Naive thymus-derived CD4-positive, alpha-beta T cell (primary cell): ENCODE results near the gene ARL8B. TPM values are rescaled to one million over a fixed set of nuclear protein-coding genes. Genes with fewer than 3 reads are reported as not detected.

Experiments used
- ATAC-seq: fragments of 150-1000 bp; cut with Tn5 transposase; 2 replicates; pipeline ENCODE4 v1.10.0; 2021; ENCODE audit warnings: mild to moderate bottlenecking, moderate library complexity
- CTCF ChIA-PET: fragments of 350-600 bp; sonication (Branson Sonifier 250); formaldehyde crosslinking; loops from one replicate; lab custom pipeline; 2021; ENCODE audit warnings: antibody characterized with exemption; lab: Charles Lee
- POLR2A ChIA-PET: fragments of 350-600 bp; sonication (Branson Sonifier 250); formaldehyde crosslinking; loops from one replicate; lab custom pipeline; 2021; ENCODE audit warnings: antibody characterized with exemption, inconsistent platforms; lab: Charles Lee
- DNase-seq, 9 donors: peaks; one replicate each; pipeline versions ENCODE4 v3.0.0 to v3.0.0-alpha.2; 2020 to 2022; ENCODE audit warnings: mixed read lengths in 1 of 9
- H3K27ac ChIP-seq: one replicate; pipeline ENCODE4 v1.7.0; 2013; ENCODE audit warnings: mild to moderate bottlenecking, low read depth, low read length, moderate library complexity
- H3K27me3 ChIP-seq, 2 donors: one replicate each; pipeline ENCODE4 v1.7.0; 2013; ENCODE audit warnings: low read length in 2 of 2, mild to moderate bottlenecking in 2 of 2, moderate library complexity in 2 of 2; ENCODE audit not compliant: control insufficient read depth in 2 of 2, insufficient read depth in 2 of 2
- H3K36me3 ChIP-seq, 3 experiments: 1 replicate in 2 of 3; 2 replicates in 1 of 3; pipeline ENCODE4 v1.7.0; 2013; ENCODE audit warnings: low read length in 3 of 3, mild to moderate bottlenecking in 3 of 3, moderate library complexity in 1 of 3; ENCODE audit not compliant: insufficient read depth in 3 of 3, control insufficient read depth in 2 of 3
- H3K4me1 ChIP-seq, 2 donors: one replicate each; pipeline ENCODE4 v1.7.0; 2013; ENCODE audit warnings: low read length in 2 of 2, mild to moderate bottlenecking in 2 of 2, moderate library complexity in 1 of 2; ENCODE audit not compliant: control insufficient read depth in 2 of 2, insufficient read depth in 2 of 2
- H3K4me3 ChIP-seq: 2 replicates; pipeline ENCODE4 v1.7.0; 2013; ENCODE audit warnings: mild to moderate bottlenecking, low read length
- H3K9me3 ChIP-seq, 3 experiments: 1 replicate in 2 of 3; 2 replicates in 1 of 3; pipeline ENCODE4 v1.7.0; 2013; ENCODE audit warnings: low read length in 3 of 3; ENCODE audit not compliant: control insufficient read depth in 2 of 3
- H3K27ac Mint-ChIP-seq, 9 donors: one replicate each; pipeline ENCODE4 v1.8.0; 2020 to 2022; ENCODE audit warnings: mixed read lengths in 9 of 9, mild to moderate bottlenecking in 8 of 9, moderate library complexity in 5 of 9, inconsistent platforms in 2 of 9
- H3K27me3 Mint-ChIP-seq, 5 donors: one replicate each; pipeline ENCODE4 v1.8.0; 2021 to 2022; ENCODE audit warnings: mixed read lengths in 5 of 5, mild to moderate bottlenecking in 1 of 5
- H3K36me3 Mint-ChIP-seq, 5 donors: one replicate each; pipeline ENCODE4 v1.8.0; 2020 to 2022; ENCODE audit warnings: mixed read lengths in 5 of 5, mild to moderate bottlenecking in 3 of 5, inconsistent platforms in 1 of 5
- H3K4me1 Mint-ChIP-seq, 7 donors: one replicate each; pipeline ENCODE4 v1.8.0; 2020 to 2022; ENCODE audit warnings: mixed read lengths in 7 of 7, mild to moderate bottlenecking in 3 of 7, inconsistent platforms in 1 of 7
- H3K4me3 Mint-ChIP-seq, 10 donors: one replicate each; pipeline ENCODE4 v1.8.0; 2020 to 2022; ENCODE audit warnings: mild to moderate bottlenecking in 10 of 10, mixed read lengths in 10 of 10, moderate library complexity in 6 of 10, inconsistent platforms in 2 of 10
- H3K9me3 Mint-ChIP-seq, 11 donors: one replicate each; pipeline ENCODE4 v1.8.0; 2020 to 2022; ENCODE audit warnings: mixed read lengths in 11 of 11, mild to moderate bottlenecking in 4 of 11, inconsistent platforms in 1 of 11, moderate library complexity in 1 of 11
- intact Hi-C, 2 donors: fragments of 100-400 bp; cut with micrococcal nuclease; formaldehyde crosslinking; loops; one replicate each; pipeline ENCODE4 v1.15.1; 2023
- polyA plus RNA-seq, 2 donors: library from polyadenylated mRNA; unstranded; fragments of 300-500 nt; fragmentation: Illumina TruSeq; gene quantifications; one replicate each; pipeline ENCODE4 v1.2.3, GENCODE V29; 2021
- total RNA-seq, 6 experiments: library from RNA in 5 of 6; stranded (reverse) in 5 of 6; gene quantifications; 1 replicate in 5 of 6; 2 replicates in 1 of 6; pipeline ENCODE4 v1.2.3 and lab custom pipeline; 2021 to 2026

ARL8B gene
- total and polyA plus RNA-seq, 7 experiments from 2014 or later: 43.7 to 66.1 (median 48.4) TPM

DNA sequence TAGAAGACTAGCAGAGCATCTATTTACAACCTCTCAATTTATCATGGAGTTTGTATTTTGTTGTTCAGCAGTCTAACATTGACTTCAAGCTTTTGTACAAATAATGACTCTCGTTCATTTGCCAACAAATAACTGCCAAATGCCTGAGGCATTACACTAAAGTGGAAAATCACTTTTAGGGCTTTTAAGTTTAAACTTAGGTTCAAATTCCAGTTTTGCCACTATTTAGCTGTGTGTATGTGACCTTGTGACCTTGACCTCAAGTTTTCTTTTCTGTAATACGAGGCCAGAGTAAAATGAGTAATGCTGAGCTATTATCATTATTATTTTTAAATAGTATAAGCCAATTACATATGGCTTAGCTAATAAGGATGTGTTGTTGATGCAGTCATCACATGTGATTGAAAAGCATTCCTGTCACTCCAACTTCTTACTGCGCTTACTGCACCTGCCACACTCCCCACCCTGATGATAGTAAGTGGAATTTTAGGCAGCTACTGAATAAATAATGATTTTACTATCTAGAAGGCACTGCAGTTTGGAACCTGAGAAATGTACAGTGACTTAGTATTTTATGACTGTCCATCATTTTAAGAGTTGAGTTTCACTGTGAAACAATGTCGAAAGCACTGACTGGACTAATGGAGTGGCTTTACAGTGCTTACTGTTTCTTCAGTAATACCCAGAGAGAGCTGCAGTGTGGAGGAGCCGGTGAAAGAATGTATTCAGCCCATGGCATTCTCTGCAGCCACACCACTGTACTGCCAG, 16.3 kb downstream of the ARL8B start:
- ATAC-seq: no peak
- intact Hi-C loops: loop anchor here (10.0 kb wide), 2 partner anchors 166 to 356 kb away; no protein-coding TSS in a partner anchor
- no peak overlapping the region for H3K4me3 ChIP-seq
- Mint-ChIP-seq H3K9me3 (peaks cover 0 to 2% (median 0%) of the 10 kb centered on the region in 11 donors), H3K4me3 (peak overlapping the region in 4 of 10 donors; percentile 16 to 45 (median 34)), H3K4me1 (peaks cover 35 to 82% (median 78%) of the 10 kb centered on the region in 7 donors), H3K27ac (peak overlapping the region in 7 of 9 donors; percentile 39 to 86 (median 74)), H3K36me3 (peaks cover 0 to 28% (median 20%) of the 10 kb centered on the region in 5 donors), H3K27me3 (no peaks in the 10 kb centered on the region)
- no peaks in the 10 kb centered on the region for H3K36me3 ChIP-seq
- peaks cover 10 to 13% of the 10 kb centered on the region in 2 donors for H3K4me1 ChIP-seq
- CTCF ChIA-PET: interaction anchor here (0.5 to 1.5 kb wide), 3 partner anchors 10 to 55 kb away, joined by 3 to 4 read pairs (median 3); no protein-coding TSS in a partner anchor
- H3K27ac ChIP-seq: no peak overlapping the region
- no peaks in the 10 kb centered on the region for H3K9me3 ChIP-seq
- no peak for DNase-seq
- POLR2A ChIA-PET: interaction anchor here (1.4 kb wide), 1 partner anchor 15 kb away, joined by 4 read pairs; no protein-coding TSS in a partner anchor
- H3K27me3 ChIP-seq: no peaks in the 10 kb centered on the region

DNA sequence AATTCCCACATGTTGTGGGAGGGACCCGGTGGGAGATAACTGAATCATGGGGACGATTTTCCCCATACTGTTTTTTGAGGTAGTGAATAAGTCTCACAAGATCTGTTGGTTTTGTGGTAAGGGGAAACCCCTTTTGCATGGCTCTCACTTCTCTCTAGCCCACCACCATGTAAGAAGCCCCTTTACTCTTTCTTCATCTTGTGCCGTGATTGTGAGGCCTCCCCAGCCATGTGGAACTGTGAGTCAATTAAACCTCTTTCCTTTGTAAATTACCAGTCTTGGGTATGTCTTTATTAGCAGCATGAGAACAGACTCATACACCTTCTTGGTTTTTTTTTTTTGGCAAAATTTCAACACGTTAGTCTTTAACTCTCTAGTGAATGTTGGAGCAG, 18.1 kb downstream of the ARL8B start:
- Histone ChIP-seq H3K4me1 (peaks cover 10 to 13% of the 10 kb centered on the region in 2 donors), H3K4me3 (no peak overlapping the region), H3K9me3 (no peaks in the 10 kb centered on the region), H3K27me3 (no peaks in the 10 kb centered on the region), H3K36me3 (no peaks in the 10 kb centered on the region), H3K27ac (no peak overlapping the region)
- no peaks in the 10 kb centered on the region for H3K27me3 Mint-ChIP-seq
- peaks cover 0 to 10% (median 0%) of the 10 kb centered on the region in 11 donors for H3K9me3 Mint-ChIP-seq
- ATAC-seq (peak; percentile 18), DNase-seq (no peak)
- peak overlapping the region in 4 of 9 donors; percentile 9 to 58 (median 22) for H3K27ac Mint-ChIP-seq
- POLR2A ChIA-PET: interaction anchor here (0.7 kb wide), 1 partner anchor 87 kb away, joined by 4 read pairs; no protein-coding TSS in a partner anchor
- intact Hi-C loops: no loop called here
- peaks cover 33 to 88% (median 81%) of the 10 kb centered on the region in 7 donors for H3K4me1 Mint-ChIP-seq
- H3K4me3 Mint-ChIP-seq: peak overlapping the region in 1 of 10 donors; percentile 29
- H3K36me3 Mint-ChIP-seq: peaks cover 0 to 45% (median 37%) of the 10 kb centered on the region in 5 donors
- CTCF ChIA-PET: no interaction called here

DNA sequence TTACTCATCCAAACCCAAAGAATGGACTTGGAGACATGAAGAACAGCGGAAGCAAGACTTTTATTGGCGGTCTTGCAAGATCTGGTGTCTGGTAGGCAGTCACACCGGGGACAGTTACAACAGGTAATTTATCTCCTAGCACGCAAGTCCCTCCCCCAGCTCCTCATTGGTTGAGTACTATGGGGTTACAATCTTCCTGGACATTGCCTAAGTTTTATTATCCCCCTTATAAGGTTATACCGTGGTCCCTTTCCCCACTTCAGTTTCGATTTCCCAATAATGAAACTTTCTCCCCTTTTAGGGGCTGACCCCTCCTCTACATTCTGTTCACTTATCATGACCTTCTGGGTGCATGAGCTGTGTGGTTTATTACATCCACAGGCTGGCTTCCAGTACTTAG, 18.7 kb downstream of the ARL8B start:
- Mint-ChIP-seq H3K4me3 (peak overlapping the region in 1 of 10 donors; percentile 29), H3K27ac (peak overlapping the region in 2 of 9 donors; percentile 58 to 82), H3K27me3 (no peaks in the 10 kb centered on the region), H3K36me3 (peaks cover 2 to 51% (median 43%) of the 10 kb centered on the region in 5 donors), H3K9me3 (peaks cover 0 to 14% (median 4%) of the 10 kb centered on the region in 11 donors), H3K4me1 (peaks cover 33 to 94% (median 87%) of the 10 kb centered on the region in 7 donors)
- H3K27ac ChIP-seq: no peak overlapping the region
- no peaks in the 10 kb centered on the region for H3K9me3 ChIP-seq
- DNase-seq: no peak
- no peak for ATAC-seq
- intact Hi-C loops: no loop called here
- no peaks in the 10 kb centered on the region for H3K27me3 ChIP-seq
- peaks cover 0 to 1% (median 0%) of the 10 kb centered on the region in 3 experiments for H3K36me3 ChIP-seq
- ChIA-PET POLR2A (interaction anchor here (0.7 kb wide), 1 partner anchor 87 kb away, joined by 4 read pairs; no protein-coding TSS in a partner anchor), CTCF (no interaction called here)
- peaks cover 10 to 13% of the 10 kb centered on the region in 2 donors for H3K4me1 ChIP-seq
- H3K4me3 ChIP-seq: no peak overlapping the region

DNA sequence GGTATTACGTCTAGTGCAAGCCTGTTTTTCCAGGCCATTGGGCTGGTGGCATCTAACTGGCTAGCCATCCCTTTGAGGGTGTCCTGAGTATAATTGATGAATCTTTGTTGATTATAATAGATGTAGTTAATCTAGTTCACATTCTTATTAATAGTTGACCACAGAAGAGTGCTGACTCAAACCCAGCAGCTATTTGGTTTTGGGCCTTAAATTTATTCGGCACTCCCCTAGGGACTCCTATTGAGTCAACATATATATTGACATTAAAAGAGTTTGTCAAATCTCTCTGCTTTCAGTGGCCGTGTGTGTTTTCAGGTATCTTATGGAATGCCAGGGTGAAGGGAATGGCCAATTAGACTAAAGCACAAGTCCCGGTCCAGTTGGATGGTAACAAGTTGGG, 19.7 kb downstream of the ARL8B start:
- no peak overlapping the region for H3K4me3 ChIP-seq
- intact Hi-C loops: no loop called here
- H3K36me3 Mint-ChIP-seq: peaks cover 4 to 59% (median 52%) of the 10 kb centered on the region in 5 donors

DNA sequence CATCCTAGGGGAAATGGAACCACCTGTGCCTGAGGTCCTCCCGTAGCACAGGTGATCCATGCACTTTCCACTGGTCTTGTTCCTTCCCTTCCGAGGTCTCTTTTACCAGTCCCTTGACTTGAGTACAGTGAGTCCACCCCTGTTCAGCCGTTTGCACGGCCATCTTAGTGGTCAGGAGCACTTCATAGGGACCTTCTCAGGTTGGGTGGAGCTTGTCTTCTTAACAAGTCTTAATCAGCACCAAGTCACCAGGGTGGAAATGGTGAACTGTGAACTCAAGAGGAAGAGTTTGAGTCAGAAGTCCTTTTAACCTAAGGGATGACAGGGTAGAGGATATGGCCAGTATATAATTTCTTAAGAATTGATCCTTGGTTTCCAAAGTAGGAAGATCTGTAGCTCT, 21.4 kb downstream of the ARL8B start:
- DNase-seq: no peak
- H3K4me1 Mint-ChIP-seq: peaks cover 15 to 93% (median 84%) of the 10 kb centered on the region in 7 donors
- peaks cover 4 to 28% (median 13%) of the 10 kb centered on the region in 11 donors for H3K9me3 Mint-ChIP-seq
- H3K27ac Mint-ChIP-seq: no peak overlapping the region
- intact Hi-C loops: no loop called here
- no peak overlapping the region for H3K27ac ChIP-seq
- ChIA-PET CTCF (no interaction called here), POLR2A (no interaction called here)
- H3K27me3 Mint-ChIP-seq: no peaks in the 10 kb centered on the region
- H3K4me1 ChIP-seq: no peaks in the 10 kb centered on the region
- ATAC-seq: no peak
- peaks cover 11 to 76% (median 66%) of the 10 kb centered on the region in 5 donors for H3K36me3 Mint-ChIP-seq
- H3K4me3 ChIP-seq: no peak overlapping the region
- no peaks in the 10 kb centered on the region for H3K9me3 ChIP-seq
- H3K4me3 Mint-ChIP-seq: no peak overlapping the region
- no peaks in the 10 kb centered on the region for H3K27me3 ChIP-seq
- peaks cover 0 to 11% (median 0%) of the 10 kb centered on the region in 3 experiments for H3K36me3 ChIP-seq

More for the DNA sequence above, 19.7 kb downstream of the ARL8B start:
- CTCF ChIA-PET: no interaction called here
- Mint-ChIP-seq H3K9me3 (peaks cover 0 to 21% (median 6%) of the 10 kb centered on the region in 11 donors), H3K4me3 (no peak overlapping the region), H3K27me3 (no peaks in the 10 kb centered on the region), H3K27ac (no peak overlapping the region), H3K4me1 (peaks cover 26 to 89% (median 81%) of the 10 kb centered on the region in 7 donors)
- H3K4me1 ChIP-seq: peaks cover 6% of the 10 kb centered on the region in 2 donors
- peaks cover 0 to 10% (median 0%) of the 10 kb centered on the region in 3 experiments for H3K36me3 ChIP-seq
- DNase-seq: no peak
- ATAC-seq: no peak
- H3K27me3 ChIP-seq: no peaks in the 10 kb centered on the region
- H3K9me3 ChIP-seq: no peaks in the 10 kb centered on the region
- POLR2A ChIA-PET: no interaction called here
- no peak overlapping the region for H3K27ac ChIP-seq

DNA sequence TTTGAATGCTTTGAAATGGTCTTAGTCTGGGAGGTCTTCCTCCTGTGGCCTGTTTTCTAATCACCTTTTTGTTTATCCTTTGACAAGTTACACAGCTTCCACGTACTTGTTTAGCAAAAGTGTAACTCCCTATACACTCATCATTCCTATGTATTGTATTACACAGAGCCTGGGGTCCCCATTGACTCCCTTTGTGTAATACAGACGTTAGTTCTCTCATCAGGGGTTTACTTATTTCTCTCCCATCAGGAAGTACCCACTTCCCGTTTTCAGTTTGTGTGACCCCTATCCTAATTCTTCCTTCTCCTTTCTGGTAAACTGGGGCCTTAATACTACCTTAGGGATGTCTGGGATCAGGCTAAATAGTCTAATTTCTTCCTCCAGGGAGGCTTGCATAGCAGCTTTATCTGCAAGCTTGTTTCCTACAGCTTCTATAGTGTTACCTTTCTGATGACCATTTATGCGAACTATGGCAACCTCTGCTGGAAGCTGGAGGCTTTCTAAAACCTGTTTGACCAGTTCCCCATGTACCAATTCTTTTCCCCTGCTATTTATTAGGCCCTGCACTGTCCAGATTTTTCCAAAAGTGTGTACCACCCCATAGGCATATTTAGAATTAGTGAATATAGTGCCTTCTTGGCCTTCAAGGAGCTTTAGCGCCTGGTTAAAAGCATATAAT, 22.4 kb downstream of the ARL8B start:
- Histone ChIP-seq H3K9me3 (no peaks in the 10 kb centered on the region), H3K36me3 (peaks cover 0 to 19% (median 0%) of the 10 kb centered on the region in 3 experiments), H3K4me3 (no peak overlapping the region), H3K27ac (no peak overlapping the region), H3K4me1 (peaks cover 0 to 4% of the 10 kb centered on the region in 2 donors), H3K27me3 (no peaks in the 10 kb centered on the region)
- Mint-ChIP-seq H3K27ac (peak overlapping the region in 1 of 9 donors; percentile 40), H3K36me3 (peaks cover 14 to 78% (median 72%) of the 10 kb centered on the region in 5 donors), H3K27me3 (no peaks in the 10 kb centered on the region), H3K9me3 (peaks cover 4 to 28% (median 13%) of the 10 kb centered on the region in 11 donors), H3K4me1 (peaks cover 12 to 93% (median 84%) of the 10 kb centered on the region in 7 donors), H3K4me3 (peak overlapping the region in 1 of 10 donors; percentile 31)
- ChIA-PET CTCF (interaction anchor here (0.9 kb wide), 1 partner anchor 7 kb away, joined by 3 read pairs; no protein-coding TSS in a partner anchor), POLR2A (interaction anchor here (0.5 kb wide), 1 partner anchor 641 kb away, joined by 3 read pairs; no protein-coding TSS in a partner anchor)
- intact Hi-C loops: no loop called here
- ATAC-seq: no peak
- DNase-seq: no peak
